Erythroblast (primary cell): Measurements from ENCODE around the gene WHRN.

ENCODE experiments used
- GATA1 ChIP-seq: IDR thresholded peaks from 2 replicates; pipeline ENCODE4 v1.6.1; 2011; ENCODE audit warnings: low read depth, mild to moderate bottlenecking, control low read depth, low read length, moderate library complexity
- POLR2A ChIP-seq: IDR thresholded peaks from 2 replicates; pipeline ENCODE4 v1.6.1; 2011; ENCODE audit warnings: mild to moderate bottlenecking, low read length

DNA sequence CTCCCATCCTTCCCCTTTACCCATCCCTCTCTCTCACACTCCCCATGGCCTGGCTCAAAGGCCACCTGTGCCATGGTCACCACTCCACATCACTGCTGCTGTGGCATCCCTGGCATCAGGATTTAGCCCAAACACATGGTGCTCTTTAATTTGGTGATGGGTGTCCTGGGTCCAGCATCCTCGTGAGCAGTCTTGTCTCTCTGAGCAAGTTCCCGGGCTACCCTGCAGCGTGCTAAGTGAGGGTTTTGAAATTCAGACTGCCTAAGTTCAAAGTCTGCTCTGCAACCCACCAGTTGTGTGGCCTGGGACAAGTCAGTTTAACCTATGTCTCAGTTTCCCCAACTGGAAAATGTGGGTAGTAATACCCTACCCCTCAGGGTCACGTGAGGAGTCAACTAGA is 39.9 kb downstream of the WHRN start:
- TF ChIP-seq POLR2A: no peak
- TF ChIP-seq GATA1: no peak
